H9 (cell line): ENCODE measurements around the gene FARP1. TPM values are rescaled to one million over a fixed set of nuclear protein-coding genes. Genes with fewer than 3 reads are reported as not detected.

Experiments
- DNase-seq: peaks from one replicate; pipeline ENCODE4 v3.0.0-alpha.2; 2017
- H2AFZ ChIP-seq: one replicate; pipeline ENCODE4 v1.6.1; 2013; ENCODE audit warnings: mild to moderate bottlenecking, low read length, control low read depth, moderate library complexity
- H2AK5ac ChIP-seq: 2 replicates; pipeline ENCODE4 v1.6.1; 2013; ENCODE audit warnings: low read length, control low read depth, mixed read lengths; ENCODE audit not compliant: insufficient read length
- H2BK120ac ChIP-seq: one replicate; pipeline ENCODE4 v1.6.1; 2013; ENCODE audit warnings: low read depth, mild to moderate bottlenecking, low read length, control low read depth, inconsistent platforms; ENCODE audit not compliant: poor library complexity, severe bottlenecking
- H2BK12ac ChIP-seq: 2 replicates; pipeline ENCODE4 v1.6.1; 2013; ENCODE audit warnings: low read length, control low read depth, mixed read lengths, low read depth; ENCODE audit not compliant: insufficient read length
- H2BK15ac ChIP-seq: 2 replicates; pipeline ENCODE4 v1.6.1; 2013; ENCODE audit warnings: low read depth, low read length, control low read depth
- H2BK20ac ChIP-seq: one replicate; pipeline ENCODE4 v1.6.1; 2013; ENCODE audit warnings: low read depth, mild to moderate bottlenecking, low read length, control low read depth, inconsistent platforms; ENCODE audit not compliant: poor library complexity, severe bottlenecking
- H2BK5ac ChIP-seq: 2 replicates; pipeline ENCODE4 v1.6.1; 2013; ENCODE audit warnings: low read length, control low read depth, mixed read lengths; ENCODE audit not compliant: insufficient read length
- H3K14ac ChIP-seq: 2 replicates; pipeline ENCODE4 v1.6.1; 2013; ENCODE audit warnings: low read length, control low read depth; ENCODE audit not compliant: insufficient read depth
- H3K18ac ChIP-seq: 2 replicates; pipeline ENCODE4 v1.6.1; 2013; ENCODE audit warnings: low read depth, mild to moderate bottlenecking, mixed read lengths, low read length, control low read depth; ENCODE audit not compliant: insufficient read length
- H3K23ac ChIP-seq: 2 replicates; pipeline ENCODE4 v1.6.1; 2013; ENCODE audit warnings: low read length, control low read depth, mixed read lengths, low read depth; ENCODE audit not compliant: insufficient read length
- H3K23me2 ChIP-seq: 2 replicates; pipeline ENCODE4 v1.6.1; 2013; ENCODE audit warnings: low read depth, mild to moderate bottlenecking, mixed read lengths, low read length, control low read depth; ENCODE audit not compliant: insufficient read length, poor library complexity, severe bottlenecking
- H3K27ac ChIP-seq: 2 replicates; pipeline ENCODE4 v1.5.1; 2013; ENCODE audit warnings: low read length, control low read depth, mixed read lengths, low read depth; ENCODE audit not compliant: insufficient read length
- H3K27me3 ChIP-seq: 2 replicates; pipeline ENCODE4 v1.6.1; 2013; ENCODE audit warnings: low read length, control low read depth, inconsistent platforms; ENCODE audit not compliant: insufficient read depth
- H3K4ac ChIP-seq: 2 replicates; pipeline ENCODE4 v1.6.1; 2013; ENCODE audit warnings: low read depth, mild to moderate bottlenecking, control low read depth, inconsistent platforms, low read length, moderate library complexity
- H3K4me1 ChIP-seq: 2 replicates; pipeline ENCODE4 v1.6.1; 2013; ENCODE audit warnings: low read length, control low read depth, inconsistent platforms; ENCODE audit not compliant: insufficient read depth
- H3K4me2 ChIP-seq: 2 replicates; pipeline ENCODE4 v1.6.1; 2013; ENCODE audit warnings: low read length, control low read depth, mixed read lengths; ENCODE audit not compliant: insufficient read length, insufficient read depth
- H3K56ac ChIP-seq: 2 replicates; pipeline ENCODE4 v1.6.1; 2013; ENCODE audit warnings: low read depth, mild to moderate bottlenecking, mixed read lengths, low read length, control low read depth; ENCODE audit not compliant: insufficient read length
- H3K79me1 ChIP-seq: 2 replicates; pipeline ENCODE4 v1.6.1; 2013; ENCODE audit warnings: low read depth, mild to moderate bottlenecking, moderate library complexity, low read length, control low read depth, inconsistent platforms; ENCODE audit not compliant: insufficient read depth, poor library complexity, severe bottlenecking
- H3K79me2 ChIP-seq: 2 replicates; pipeline ENCODE4 v1.6.1; 2013; ENCODE audit warnings: low read length, control low read depth, inconsistent platforms; ENCODE audit not compliant: insufficient read depth
- H3K9ac ChIP-seq: 2 replicates; pipeline ENCODE4 v1.6.1; 2013; ENCODE audit warnings: low read length, control low read depth, mixed read lengths; ENCODE audit not compliant: insufficient read length; ENCODE audit errors: extremely low read depth
- H3K9me3 ChIP-seq: one replicate; pipeline ENCODE4 v1.6.1; 2013; ENCODE audit warnings: low read depth, low read length, inconsistent platforms; ENCODE audit not compliant: control insufficient read depth
- H3T11ph ChIP-seq: one replicate; pipeline ENCODE4 v1.6.1; 2013; ENCODE audit warnings: mild to moderate bottlenecking, low read length, control low read depth, inconsistent platforms
- H4K20me1 ChIP-seq: one replicate; pipeline ENCODE4 v1.6.1; 2013; ENCODE audit not compliant: control insufficient read depth, insufficient read length, insufficient read depth
- H4K5ac ChIP-seq: 2 replicates; pipeline ENCODE4 v1.6.1; 2013; ENCODE audit warnings: low read depth, mild to moderate bottlenecking, mixed read lengths, low read length, control low read depth; ENCODE audit not compliant: insufficient read length
- H4K8ac ChIP-seq: replicated peaks from 2 replicates; pipeline ENCODE4 v1.6.1; 2013; ENCODE audit warnings: low read length, control low read depth, mixed read lengths, low read depth; ENCODE audit not compliant: insufficient read length
- H4K91ac ChIP-seq: 2 replicates; pipeline ENCODE4 v1.6.1; 2013; ENCODE audit warnings: low read depth, mild to moderate bottlenecking, moderate library complexity, mixed read lengths, low read length, control low read depth; ENCODE audit not compliant: insufficient read length
- H3K27ac Mint-ChIP-seq, 3 experiments: 2 replicates in 2 of 3; 3 replicates in 1 of 3; pipeline ENCODE4 v1.8.0; 2020 to 2021; ENCODE audit warnings: mixed read lengths in 3 of 3, mild to moderate bottlenecking in 1 of 3, moderate library complexity in 1 of 3
- H3K27me3 Mint-ChIP-seq: 2 replicates; pipeline ENCODE4 v1.8.0; 2021; ENCODE audit warnings: low read depth, mild to moderate bottlenecking, moderate library complexity, mixed read lengths
- H3K36me3 Mint-ChIP-seq, 3 experiments: 2 replicates in 2 of 3; 3 replicates in 1 of 3; pipeline ENCODE4 v1.8.0; 2020 to 2021; ENCODE audit warnings: low read depth in 3 of 3, mixed read lengths in 3 of 3; ENCODE audit not compliant: insufficient read depth in 1 of 3
- H3K4me1 Mint-ChIP-seq, 2 experiments: 2 replicates each; pipeline ENCODE4 v1.8.0; 2020; ENCODE audit warnings: mixed read lengths in 2 of 2
- H3K4me3 Mint-ChIP-seq, 2 experiments: 2 replicates in 1 of 2; 3 replicates in 1 of 2; pipeline ENCODE4 v1.8.0; 2020 to 2021; ENCODE audit warnings: mild to moderate bottlenecking in 2 of 2, mixed read lengths in 2 of 2, moderate library complexity in 1 of 2
- H3K9me3 Mint-ChIP-seq, 2 experiments: 2 replicates in 1 of 2; 3 replicates in 1 of 2; pipeline ENCODE4 v1.8.0; 2020; ENCODE audit warnings: mild to moderate bottlenecking in 2 of 2, mixed read lengths in 2 of 2, moderate library complexity in 1 of 2
- WGBS: extraction: QIAGEN DNeasy Blood & Tissue Kit; methylation state at CpG from one replicate; pipeline ENCODE4 v1.1.7; 2013; ENCODE audit warnings: missing lambda C conversion rate, low lambda C conversion rate, mixed read lengths; ENCODE audit not compliant: insufficient read length; ENCODE audit errors: extremely low coverage; 5-methylcytosine and 5-hydroxymethylcytosine counted together
- total RNA-seq: library from RNA; stranded (reverse); gene quantifications from 2 replicates; pipeline ENCODE4 v1.2.1, GENCODE V29; 2021
- TF ChIP-seq, protein P1 (sequence below): fragments of 200-600 bp; sonication (generic); conservative IDR thresholded peaks from 3 replicates; pipeline ENCODE4 v1.8.0; 2021; ENCODE audit warnings: antibody characterized with exemption, mild to moderate bottlenecking

FARP1 gene
- total RNA-seq, 1 experiment from 2014 or later = 95.9 TPM

DNA sequence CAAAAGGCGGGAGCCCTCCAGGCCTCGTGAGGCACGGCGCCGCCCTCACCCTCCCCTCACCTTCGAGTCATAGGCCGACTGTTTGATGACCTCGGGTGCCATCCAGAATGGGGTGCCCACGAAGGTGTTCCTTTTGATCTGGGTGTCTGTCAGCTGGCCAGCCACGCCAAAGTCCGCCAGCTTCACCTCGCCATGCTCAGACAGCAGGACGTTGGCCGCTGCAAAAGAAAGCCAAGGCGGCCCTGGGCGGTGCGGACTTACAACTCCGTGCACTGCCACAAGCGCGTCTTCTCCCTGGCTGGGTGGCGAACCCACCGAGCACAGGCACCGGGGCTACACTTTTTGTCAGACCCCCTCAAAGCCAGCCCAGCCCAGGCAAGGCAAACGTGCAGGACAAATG lies 331.9 kb downstream of the FARP1 start:
- Mint-ChIP-seq H3K27me3 (no peaks in the 10 kb centered on the region), H3K4me3 (no peak overlapping the region), H3K36me3 (peaks cover 25 to 38% (median 35%) of the 10 kb centered on the region in 3 experiments; a peak in 6 of 7 replicates), H3K27ac (no peak overlapping the region), H3K4me1 (peaks cover 45 to 51% of the 10 kb centered on the region in 2 experiments), H3K9me3 (no peaks in the 10 kb centered on the region; a peak in 1 of 5 replicates)
- no peak overlapping the region for H4K8ac ChIP-seq
- DNase-seq = no peak
- H2BK5ac ChIP-seq = no peak overlapping the region
- H4K20me1 ChIP-seq = no peaks in the 10 kb centered on the region
- no peaks in the 10 kb centered on the region for H3K27me3 ChIP-seq
- H4K5ac ChIP-seq = no peak overlapping the region
- no peak overlapping the region for H3K18ac ChIP-seq
- H3K4ac ChIP-seq = no peak overlapping the region
- H2BK20ac ChIP-seq = no peak overlapping the region
- H2AK5ac ChIP-seq = no peak overlapping the region
- no peak overlapping the region for H3T11ph ChIP-seq
- H3K14ac ChIP-seq = no peak overlapping the region
- no peak overlapping the region for H2BK15ac ChIP-seq
- TF ChIP-seq, protein P1, sequence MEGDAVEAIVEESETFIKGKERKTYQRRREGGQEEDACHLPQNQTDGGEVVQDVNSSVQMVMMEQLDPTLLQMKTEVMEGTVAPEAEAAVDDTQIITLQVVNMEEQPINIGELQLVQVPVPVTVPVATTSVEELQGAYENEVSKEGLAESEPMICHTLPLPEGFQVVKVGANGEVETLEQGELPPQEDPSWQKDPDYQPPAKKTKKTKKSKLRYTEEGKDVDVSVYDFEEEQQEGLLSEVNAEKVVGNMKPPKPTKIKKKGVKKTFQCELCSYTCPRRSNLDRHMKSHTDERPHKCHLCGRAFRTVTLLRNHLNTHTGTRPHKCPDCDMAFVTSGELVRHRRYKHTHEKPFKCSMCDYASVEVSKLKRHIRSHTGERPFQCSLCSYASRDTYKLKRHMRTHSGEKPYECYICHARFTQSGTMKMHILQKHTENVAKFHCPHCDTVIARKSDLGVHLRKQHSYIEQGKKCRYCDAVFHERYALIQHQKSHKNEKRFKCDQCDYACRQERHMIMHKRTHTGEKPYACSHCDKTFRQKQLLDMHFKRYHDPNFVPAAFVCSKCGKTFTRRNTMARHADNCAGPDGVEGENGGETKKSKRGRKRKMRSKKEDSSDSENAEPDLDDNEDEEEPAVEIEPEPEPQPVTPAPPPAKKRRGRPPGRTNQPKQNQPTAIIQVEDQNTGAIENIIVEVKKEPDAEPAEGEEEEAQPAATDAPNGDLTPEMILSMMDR = no peak
- no peak overlapping the region for H3K9ac ChIP-seq
- no peak overlapping the region for H2BK120ac ChIP-seq
- H3K27ac ChIP-seq = no peak overlapping the region
- peaks cover 11% of the 10 kb centered on the region; the same call in 1 of the 2 replicates for H3K4me1 ChIP-seq
- no peak overlapping the region for H4K91ac ChIP-seq
- H3K9me3 ChIP-seq = no peaks in the 10 kb centered on the region
- WGBS = no CpG with 5 or more reads among the region's 24 CpGs
- H3K4me2 ChIP-seq = no peak overlapping the region
- no peak overlapping the region for H3K23ac ChIP-seq
- H3K23me2 ChIP-seq = no peaks in the 10 kb centered on the region
- H3K79me2 ChIP-seq = peaks cover 6% of the 10 kb centered on the region; the same call in 1 of the 2 replicates
- H2BK12ac ChIP-seq = no peak overlapping the region
- peaks cover 12% of the 10 kb centered on the region for H3K79me1 ChIP-seq
- H2AFZ ChIP-seq = no peak overlapping the region
- no peak overlapping the region for H3K56ac ChIP-seq
